Testis (tissue), 2 donors: ENCODE measurements around the gene PHLDA2.

ENCODE experiments used
- CTCF ChIP-seq, 3 experiments: fragments of 450-650 bp in 2 of 3; fragments of 200-600 bp in 1 of 3; sonication (generic) in 1 of 3; IDR thresholded peaks; one replicate each; pipeline ENCODE4 v1.5.1; 2016 to 2019; ENCODE audit warnings: antibody characterized with exemption in 3 of 3, mild to moderate bottlenecking in 2 of 3, moderate library complexity in 1 of 3
- POLR2A ChIP-seq: fragments of 450-650 bp; IDR thresholded peaks from one replicate; pipeline ENCODE4 v1.6.1; 2017; ENCODE audit warnings: antibody characterized with exemption, mild to moderate bottlenecking, moderate library complexity

DNA sequence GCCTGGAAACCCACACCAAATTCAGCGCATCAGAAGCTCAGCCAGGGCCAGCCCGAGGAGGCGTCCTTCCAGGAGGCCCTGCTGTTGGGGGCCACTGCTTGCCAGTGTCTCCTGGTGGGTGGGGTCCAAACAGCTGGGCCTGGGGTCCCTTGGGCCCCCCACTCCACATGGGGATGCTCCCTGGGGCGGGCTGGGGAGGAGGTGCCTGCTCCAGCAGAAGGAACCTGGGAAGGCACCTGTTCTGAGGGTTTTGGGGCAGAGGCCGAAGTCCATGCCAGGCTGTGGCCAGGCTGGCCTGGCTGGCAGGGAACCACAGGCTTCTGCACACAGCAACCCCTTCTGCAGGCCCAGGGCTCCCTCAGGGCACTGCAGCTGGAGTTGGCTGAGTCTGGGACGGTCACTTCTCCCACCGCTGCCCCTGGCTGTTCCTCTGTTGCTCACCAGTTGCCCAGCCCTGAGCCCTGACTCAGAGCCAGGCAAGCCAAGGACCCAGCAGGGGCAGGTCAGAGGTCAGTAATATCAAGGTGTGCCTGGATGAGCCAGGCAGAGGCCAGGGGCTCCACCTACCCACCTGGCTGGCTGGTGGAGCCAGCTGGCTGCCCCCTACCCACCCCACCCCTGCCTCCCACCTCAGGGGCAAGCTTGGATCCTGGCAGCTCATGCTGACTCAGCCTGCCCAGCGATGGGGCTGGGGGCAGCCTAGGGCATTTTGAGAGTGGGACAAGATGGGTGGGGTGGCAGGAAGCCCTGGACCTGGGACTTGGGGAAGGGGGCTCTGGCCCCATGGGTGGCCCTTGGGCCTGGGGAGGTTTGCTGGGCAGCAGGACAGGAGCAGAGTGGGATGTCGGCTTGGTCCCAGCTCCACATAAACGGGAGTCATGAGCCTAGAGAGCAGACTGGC lies 12.0 kb upstream of the PHLDA2 start:
- TF ChIP-seq CTCF (IDR thresholded peaks at IDR 0.05), result no peak
- no peak for TF ChIP-seq POLR2A
